Tibial nerve (tissue), 4 donors: Measurements from ENCODE around the gene MAP1B. TPM values are rescaled to one million over a fixed set of nuclear protein-coding genes. Genes with fewer than 3 reads are reported as not detected.
A peak's percentile ranks its signal among the peaks of the same experiment; 100 is the strongest.
"Not testable (repeated sequence)": the region's sequence is repeated elsewhere in the genome, so short reads cannot be mapped to it uniquely, and the experiment has no call there.

Experiments used
- DNase-seq, 2 donors: peaks; one replicate each; pipeline ENCODE4 v3.0.0-alpha.2; 2019; ENCODE audit warnings: low spot score in 2 of 2
- H3K27ac ChIP-seq, 4 donors: fragments of 200-600 bp; sonication (generic) in 3 of 4; one replicate each; pipeline ENCODE4 v1.5.1; 2017 to 2019; ENCODE audit warnings: mild to moderate bottlenecking in 1 of 4
- H3K27me3 ChIP-seq, 2 donors: fragments of 200-600 bp; sonication (generic) in 1 of 2; one replicate each; pipeline versions ENCODE4 v1.5.1 to v1.6.0; 2017 to 2019
- H3K36me3 ChIP-seq, 3 donors: fragments of 200-600 bp; sonication (generic); one replicate each; pipeline ENCODE4 v1.5.1; 2018 to 2019
- H3K4me1 ChIP-seq, 4 donors: fragments of 200-600 bp; sonication (generic) in 3 of 4; one replicate each; pipeline ENCODE4 v1.5.1; 2017 to 2019
- H3K4me3 ChIP-seq, 4 donors: fragments of 200-600 bp; sonication (generic) in 3 of 4; one replicate each; pipeline ENCODE4 v1.5.1; 2017 to 2019; ENCODE audit warnings: mild to moderate bottlenecking in 1 of 4, moderate library complexity in 1 of 4
- H3K9me3 ChIP-seq, 4 donors: fragments of 200-600 bp; sonication (generic) in 3 of 4; one replicate each; pipeline ENCODE4 v1.5.1; 2017 to 2019
- CTCF ChIP-seq, 5 experiments: fragments of 200-600 bp in 3 of 5; fragments of 450-650 bp in 2 of 5; sonication (generic) in 3 of 5; IDR thresholded peaks; one replicate each; pipeline ENCODE4 v1.5.1; 2016 to 2019; ENCODE audit warnings: antibody characterized with exemption in 5 of 5, mild to moderate bottlenecking in 3 of 5, moderate library complexity in 2 of 5
- EP300 ChIP-seq, 2 donors: sonication (generic); formaldehyde crosslinking; IDR thresholded peaks; one replicate each; pipeline ENCODE4 v1.6.1; 2017; ENCODE audit warnings: antibody characterized with exemption in 2 of 2, mild to moderate bottlenecking in 1 of 2
- POLR2A ChIP-seq, 2 donors: fragments of 450-650 bp; IDR thresholded peaks; one replicate each; pipeline ENCODE4 v1.6.1; 2017; ENCODE audit warnings: antibody characterized with exemption in 2 of 2, mild to moderate bottlenecking in 2 of 2, moderate library complexity in 2 of 2
- WGBS, 2 donors: methylation state at CpG; one replicate each; pipeline ENCODE4 v1.1.5; 2018; 5-methylcytosine and 5-hydroxymethylcytosine counted together
- total RNA-seq, 4 donors: library from RNA; depleted of rRNA; stranded (reverse); fragments of >200 nt; gene quantifications; one replicate each; pipeline ENCODE4 v1.1.0, GENCODE V29; 2016

The MAP1B gene
- total RNA-seq, 4 donors from 2014 or later, result 223 to 587 (median 472) TPM

- WGBS, 2 donors, result 65 to 83% methylated on average over 1 of the region's 1 CpG
- H3K36me3 ChIP-seq, result no peaks in the 10 kb centered on the region
These were observed 25.2 kb upstream of the MAP1B start for GRCh38 chr5:72082048-72082447.

GRCh38 chr5:72084876-72085275, 22.4 kb upstream of the MAP1B start:
- Histone ChIP-seq H3K4me1 (peaks cover 0 to 24% (median 0%) of the 10 kb centered on the region in 4 donors), H3K4me3 (no peak overlapping the region), H3K36me3 (no peaks in the 10 kb centered on the region), H3K9me3 (no peaks in the 10 kb centered on the region), H3K27ac (peak overlapping the region in 1 of 4 donors; percentile 71), H3K27me3 (no peaks in the 10 kb centered on the region)
- TF ChIP-seq EP300 (IDR thresholded peaks at IDR 0.05) (no peak), CTCF (IDR thresholded peaks at IDR 0.05) (no peak)
- no peak for DNase-seq
- 54 to 55% methylated on average over 4 of the region's 4 CpGs for WGBS, 2 donors

More at GRCh38 chr5:72082048-72082447, 25.2 kb upstream of the MAP1B start:
- no peaks in the 10 kb centered on the region for H3K27me3 ChIP-seq
- DNase-seq, result no peak
- peaks cover 0 to 24% (median 0%) of the 10 kb centered on the region in 4 donors for H3K4me1 ChIP-seq
- no peak overlapping the region for H3K4me3 ChIP-seq
- no peaks in the 10 kb centered on the region for H3K9me3 ChIP-seq
- no peak for TF ChIP-seq POLR2A (IDR thresholded peaks at IDR 0.05)
- no peak for TF ChIP-seq CTCF (IDR thresholded peaks at IDR 0.05)
- no peak for TF ChIP-seq EP300 (IDR thresholded peaks at IDR 0.05)
- H3K27ac ChIP-seq, result peak overlapping the region in 1 of 4 donors; percentile 61

GRCh38 chr5:72085319-72085718, 22.0 kb upstream of the MAP1B start:
- Histone ChIP-seq H3K27me3 (no peaks in the 10 kb centered on the region), H3K4me3 (no peak overlapping the region), H3K9me3 (no peaks in the 10 kb centered on the region), H3K36me3 (no peaks in the 10 kb centered on the region), H3K27ac (peak overlapping the region in 1 of 4 donors; percentile 41), H3K4me1 (peaks cover 0 to 24% (median 0%) of the 10 kb centered on the region in 4 donors)
- WGBS, 2 donors, result 19 to 34% methylated on average over 2 of the region's 2 CpGs
- no peak for DNase-seq
- no peak for TF ChIP-seq POLR2A (IDR thresholded peaks at IDR 0.05)

- H3K9me3 ChIP-seq, H3K4me1 ChIP-seq, H3K27me3 ChIP-seq, H3K27ac ChIP-seq, H3K36me3 ChIP-seq, H3K4me3 ChIP-seq, DNase-seq: not testable (repeated sequence)
- WGBS, 2 donors, result 91 to 96% methylated on average over 8 of the region's 8 CpGs
These were observed 17.6 kb upstream of the MAP1B start for GRCh38 chr5:72089713-72090112.

GRCh38 chr5:72092074-72092473, 15.2 kb upstream of the MAP1B start:
- no peaks in the 10 kb centered on the region for H3K36me3 ChIP-seq
- DNase-seq, result no peak
- H3K4me3 ChIP-seq, result no peak overlapping the region
- WGBS, 2 donors, result 79 to 81% methylated on average over 1 of the region's 1 CpG
- H3K4me1 ChIP-seq, result no peaks in the 10 kb centered on the region
- no peaks in the 10 kb centered on the region for H3K9me3 ChIP-seq
- no peaks in the 10 kb centered on the region for H3K27me3 ChIP-seq
- H3K27ac ChIP-seq, result no peak overlapping the region
- no peak for TF ChIP-seq EP300 (IDR thresholded peaks at IDR 0.05)
- TF ChIP-seq CTCF (IDR thresholded peaks at IDR 0.05), result no peak
- no peak for TF ChIP-seq POLR2A (IDR thresholded peaks at IDR 0.05)

- no peak for DNase-seq
- Histone ChIP-seq H3K27ac (no peak overlapping the region), H3K4me3 (no peak overlapping the region), H3K27me3 (no peaks in the 10 kb centered on the region), H3K36me3 (no peaks in the 10 kb centered on the region), H3K9me3 (no peaks in the 10 kb centered on the region), H3K4me1 (no peaks in the 10 kb centered on the region)
- TF ChIP-seq CTCF (IDR thresholded peaks at IDR 0.05), result no peak
- no peak for TF ChIP-seq EP300 (IDR thresholded peaks at IDR 0.05)
- TF ChIP-seq POLR2A (IDR thresholded peaks at IDR 0.05), result no peak
These were observed 14.1 kb upstream of the MAP1B start for GRCh38 chr5:72093217-72093616.
